ENCODE results near the gene ELMO2.

Gene ELMO2

DNA sequence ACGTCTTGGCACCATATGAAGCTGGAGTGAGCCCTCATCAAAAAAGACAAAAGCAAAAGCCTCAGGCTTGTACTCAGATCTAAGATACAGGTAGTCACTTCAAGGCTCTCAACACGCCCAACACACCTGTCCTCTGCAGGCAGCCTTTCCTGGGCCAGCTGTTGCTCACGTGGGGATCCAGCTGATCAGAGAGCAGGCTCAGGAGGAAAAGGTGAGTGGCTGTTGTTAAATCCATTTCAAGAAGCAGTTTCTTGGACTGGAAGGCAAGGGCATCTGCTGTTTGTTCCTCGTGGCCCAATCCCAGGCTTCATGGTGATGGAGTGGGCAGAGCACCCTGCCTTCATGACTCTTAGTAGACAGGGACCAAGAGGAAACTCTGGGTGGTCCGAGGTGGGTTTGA is 39.6 kb downstream of the ELMO2 start:
- no peak overlapping the region for H3K27ac ChIP-seq
- TF ChIP-seq CTCF (IDR thresholded peaks at IDR 0.05), result no peak
- no peak for TF ChIP-seq ZFX (IDR thresholded peaks at IDR 0.05; ENCODE audit: borderline replicate concordance)

DNA sequence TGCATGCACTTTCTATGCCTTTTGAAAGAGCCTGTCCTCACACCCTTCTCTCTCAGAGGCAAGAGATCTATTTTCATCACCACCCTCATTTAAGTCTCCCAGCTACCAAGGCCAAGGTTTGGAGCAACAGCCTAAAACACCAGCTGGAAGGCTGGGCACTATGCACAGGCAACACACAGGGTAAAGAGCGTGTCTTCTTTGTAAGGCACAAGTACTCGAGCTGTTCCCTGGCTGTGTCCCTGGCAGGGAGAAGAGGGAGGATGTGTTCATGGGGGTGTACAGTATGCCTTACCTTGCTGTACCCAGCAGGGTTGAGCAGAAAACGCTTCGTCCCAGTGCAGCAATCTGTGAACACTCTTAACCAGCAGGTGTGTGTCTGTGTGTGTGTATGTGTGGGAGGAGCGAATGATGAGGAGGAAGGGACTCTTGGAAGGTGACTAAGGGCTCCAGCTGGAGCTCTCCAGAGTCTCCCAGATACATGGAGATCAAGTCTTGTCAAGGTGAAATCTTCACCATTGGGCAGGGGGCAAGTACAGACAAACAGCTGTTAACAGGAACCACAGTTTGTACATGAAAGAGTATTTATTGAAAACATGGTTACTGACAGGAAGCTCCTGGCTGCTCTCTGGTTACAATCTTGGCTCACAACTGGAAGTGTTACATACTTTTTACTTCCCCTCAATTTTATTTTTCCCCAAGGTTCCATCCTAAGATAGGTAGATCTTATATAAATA is 40.8 kb downstream of the ELMO2 start:
- H3K27ac ChIP-seq, result no peak overlapping the region
- TF ChIP-seq CTCF (IDR thresholded peaks at IDR 0.05) (no peak), ZFX (IDR thresholded peaks at IDR 0.05; ENCODE audit: borderline replicate concordance) (no peak)

- no peak for TF ChIP-seq ZFX (IDR thresholded peaks at IDR 0.05; ENCODE audit: borderline replicate concordance)
- no peak for TF ChIP-seq CTCF (IDR thresholded peaks at IDR 0.05)
- peak overlapping the region; percentile 94 for H3K27ac ChIP-seq
Measured at GRCh38 chr20:46364670-46365486, 41.5 kb downstream of the ELMO2 start.

DNA sequence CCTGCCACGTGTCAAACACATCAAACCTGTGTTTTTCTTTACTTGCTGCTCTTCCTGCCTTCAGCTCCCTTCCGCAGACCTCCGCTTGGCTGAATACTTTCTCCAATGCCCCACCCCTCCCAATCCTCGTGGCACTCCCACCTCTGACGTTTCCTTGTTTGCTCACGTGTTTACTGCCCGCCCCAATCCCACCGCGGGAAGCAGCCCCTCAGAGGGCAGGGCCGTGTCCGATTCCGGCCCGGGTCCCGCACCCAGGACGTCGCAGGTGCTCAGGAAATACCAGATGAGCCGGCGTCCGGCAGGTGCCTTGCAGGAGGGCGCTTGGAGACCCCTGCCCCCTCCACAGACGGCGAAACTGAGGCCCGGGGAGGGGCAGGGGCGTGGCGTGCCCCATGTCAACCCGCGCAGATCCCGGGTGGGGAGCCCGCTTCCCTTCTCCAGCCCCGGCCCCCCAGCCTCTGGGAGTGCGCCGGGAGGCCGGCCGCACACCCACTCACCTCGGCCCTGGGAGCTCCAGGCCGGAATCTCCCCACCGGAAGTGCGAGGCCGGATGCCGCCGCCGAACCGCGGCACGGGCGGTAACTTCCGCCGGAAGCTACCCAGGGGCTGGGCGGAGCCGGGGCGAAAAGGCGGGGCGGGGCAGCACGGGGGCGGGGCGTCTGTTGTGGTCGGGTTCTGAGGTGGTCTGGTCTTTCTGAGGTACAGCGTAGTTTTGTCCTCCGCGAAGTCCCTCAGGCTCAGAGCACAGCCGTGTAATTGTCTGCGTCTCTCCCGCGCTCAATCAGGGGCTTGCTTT is 42.3 kb downstream of the ELMO2 start:
- peak overlapping the region; percentile 94 for H3K27ac ChIP-seq
- TF ChIP-seq ZFX (IDR thresholded peaks at IDR 0.05; ENCODE audit: borderline replicate concordance) (no peak), CTCF (IDR thresholded peaks at IDR 0.05) (no peak)

DNA sequence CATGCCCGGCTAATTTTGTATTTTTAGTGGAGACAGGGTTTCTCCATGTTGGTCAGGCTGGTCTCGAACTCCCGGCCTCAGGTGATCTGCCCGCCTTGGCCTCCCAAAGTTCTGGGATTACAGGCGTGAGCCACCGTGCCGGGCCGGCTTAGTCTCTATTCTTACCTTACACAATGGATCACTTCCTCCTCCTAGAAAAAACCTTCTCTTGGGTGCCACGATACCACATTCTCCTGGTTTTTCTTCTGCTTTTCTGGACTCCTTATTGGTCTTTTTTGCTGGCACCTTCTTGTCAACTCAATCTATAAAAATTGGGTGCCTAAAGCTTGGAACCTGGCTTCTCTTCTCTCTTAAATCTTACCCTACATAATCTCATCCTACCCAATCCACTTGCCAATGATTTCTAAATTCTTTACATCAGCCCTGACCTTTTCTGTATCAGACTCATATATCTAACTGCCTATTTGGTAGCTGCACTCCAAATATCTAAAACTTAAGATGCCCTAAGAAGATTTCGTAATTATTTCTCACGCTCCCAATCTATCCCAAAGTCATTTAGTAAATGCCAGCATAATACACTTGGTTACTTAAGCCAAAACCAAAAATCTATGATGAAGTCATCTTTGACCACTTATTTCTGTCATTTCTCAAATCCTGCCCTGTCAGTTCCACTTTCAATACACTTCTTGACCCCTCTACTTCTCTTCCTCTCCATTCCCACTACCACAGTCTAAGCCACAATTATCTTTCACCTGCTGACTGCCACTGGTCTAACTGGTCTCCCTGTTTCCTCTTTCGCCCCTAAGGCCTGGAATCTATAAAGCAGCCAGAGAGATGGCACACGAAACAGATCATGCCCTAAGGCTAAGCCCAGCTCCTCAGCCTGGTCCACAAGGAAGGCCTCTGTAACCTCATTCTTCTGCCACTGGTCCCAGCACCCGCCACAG is 43.2 kb downstream of the ELMO2 start:
- peak overlapping the region; percentile 94 for H3K27ac ChIP-seq
- no peak for TF ChIP-seq ZFX (IDR thresholded peaks at IDR 0.05; ENCODE audit: borderline replicate concordance)
- TF ChIP-seq CTCF (IDR thresholded peaks at IDR 0.05), result no peak

GRCh38 chr20:46361811-46362210 is 44.6 kb downstream of the ELMO2 start:
- TF ChIP-seq CTCF (IDR thresholded peaks at IDR 0.05) (no peak), ZFX (IDR thresholded peaks at IDR 0.05; ENCODE audit: borderline replicate concordance) (no peak)
- H3K27ac ChIP-seq, result no peak overlapping the region

Measured in 22Rv1 (cell line).